ENCODE measurements around the gene RIPPLY1. TPM values are rescaled to one million over a fixed set of nuclear protein-coding genes. Genes with fewer than 3 reads are reported as not detected.
"Not testable (repeated sequence)": the region's sequence is repeated elsewhere in the genome, so short reads cannot be mapped to it uniquely, and the experiment has no call there.

RIPPLY1 gene
- total RNA-seq, 1 experiment from 2014 or later: not detected

DNA sequence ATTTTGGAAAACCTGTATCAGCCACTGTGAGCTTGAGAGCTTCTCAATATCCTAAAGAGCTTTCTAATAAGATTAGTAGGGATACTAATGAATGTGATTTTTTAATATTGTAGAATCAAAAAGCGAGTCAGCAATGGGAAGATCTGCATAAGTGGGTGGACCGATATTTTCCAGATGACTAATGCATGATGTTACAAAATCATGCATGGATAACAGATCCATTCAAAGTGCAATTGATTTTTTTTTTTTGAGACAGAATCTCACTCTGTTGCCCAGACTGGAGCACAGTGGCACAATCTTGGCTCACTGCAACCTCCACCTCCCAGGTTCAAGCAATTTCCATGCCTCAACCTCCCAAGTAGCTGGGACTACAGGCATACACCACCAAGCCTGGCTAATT, 9.7 kb upstream of the RIPPLY1 start:
- no peak for DNase-seq (ENCODE audit: low read depth)

DNA sequence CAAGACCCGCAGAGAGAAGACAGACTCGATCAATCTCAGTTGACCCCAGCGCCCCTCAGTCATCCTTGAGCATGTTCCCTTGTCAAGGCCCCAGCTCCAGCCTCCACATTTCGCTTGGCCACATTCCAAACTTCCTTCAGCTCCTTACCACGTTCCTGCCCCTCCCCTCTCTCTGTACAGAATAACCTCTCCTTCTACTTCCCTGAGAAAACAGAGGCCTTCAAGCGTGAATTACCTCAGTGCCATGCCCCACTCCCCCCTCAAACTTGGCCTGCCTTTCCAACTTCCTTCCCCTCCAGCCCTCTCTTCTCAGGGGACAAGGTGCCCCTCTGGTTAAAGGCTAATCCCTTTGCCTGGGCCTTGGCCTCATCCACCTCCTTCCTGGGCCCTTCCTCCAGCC, 3.2 kb upstream of the RIPPLY1 start:
- no peak for DNase-seq (ENCODE audit: low read depth)

DNA sequence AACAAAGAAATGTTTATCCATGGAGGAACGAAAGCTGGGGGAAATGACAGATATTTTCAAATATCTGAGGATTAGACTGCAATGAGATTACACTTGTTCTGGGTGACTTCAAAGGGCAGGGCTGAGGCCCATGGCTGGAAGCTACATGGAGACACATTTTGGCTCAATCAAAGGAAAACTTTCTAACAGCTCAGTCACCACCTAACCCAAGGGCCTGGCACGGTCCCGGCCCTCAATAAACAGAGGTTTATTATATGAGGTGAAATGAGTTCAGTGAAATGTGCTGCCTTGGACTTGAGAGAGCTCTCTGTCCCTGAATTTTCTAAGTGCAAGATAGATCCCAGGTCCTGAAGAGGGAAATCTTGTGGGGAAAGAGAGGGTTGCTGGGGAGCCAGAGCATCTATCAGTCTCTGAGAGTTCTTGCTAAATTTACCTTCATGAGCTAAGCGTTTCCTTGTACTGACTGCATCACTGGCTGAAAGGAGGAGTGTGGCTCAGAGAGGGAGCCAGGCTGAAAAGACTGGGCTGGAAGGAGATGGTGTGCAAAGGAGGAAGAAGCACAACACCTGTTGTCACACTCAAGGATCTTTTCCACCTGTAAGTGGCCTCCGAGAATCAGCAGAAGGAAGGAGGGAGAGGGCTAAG, 2.0 kb upstream of the RIPPLY1 start:
- DNase-seq (ENCODE audit: low read depth): no peak

DNA sequence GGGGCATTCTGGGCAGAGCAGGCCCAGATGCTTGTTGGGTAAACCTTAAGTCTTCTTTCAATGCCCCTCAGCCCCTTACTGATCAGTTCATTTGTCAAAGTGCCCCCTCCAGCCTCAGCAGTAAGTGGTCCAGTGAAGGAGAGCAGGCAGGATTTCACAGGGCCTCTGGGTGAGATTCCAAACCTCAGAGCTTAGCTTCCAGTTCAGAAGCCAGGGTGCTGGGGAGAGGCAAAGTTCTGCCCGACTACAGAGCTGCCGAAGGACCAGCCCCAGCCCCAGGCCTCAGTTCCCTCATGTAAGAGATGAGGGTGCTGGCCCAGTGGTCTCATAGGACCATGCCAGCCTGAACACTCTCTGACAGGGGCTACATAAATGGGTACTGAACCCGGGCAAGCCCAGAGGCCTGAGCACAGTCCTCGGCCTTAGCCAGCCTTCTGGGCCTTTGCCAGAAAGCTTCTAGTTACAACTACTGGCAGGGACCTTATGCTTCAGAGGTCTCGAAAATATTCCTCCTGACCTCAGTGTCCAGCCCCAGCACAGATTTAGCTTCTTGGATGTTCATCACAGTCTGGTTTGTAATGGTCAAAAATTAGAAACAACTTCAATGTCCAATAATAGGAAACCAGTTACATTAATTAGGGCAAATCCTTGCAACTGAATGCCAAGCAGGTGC, 851 bp upstream of the RIPPLY1 start:
- DNase-seq (ENCODE audit: low read depth): no peak

DNA sequence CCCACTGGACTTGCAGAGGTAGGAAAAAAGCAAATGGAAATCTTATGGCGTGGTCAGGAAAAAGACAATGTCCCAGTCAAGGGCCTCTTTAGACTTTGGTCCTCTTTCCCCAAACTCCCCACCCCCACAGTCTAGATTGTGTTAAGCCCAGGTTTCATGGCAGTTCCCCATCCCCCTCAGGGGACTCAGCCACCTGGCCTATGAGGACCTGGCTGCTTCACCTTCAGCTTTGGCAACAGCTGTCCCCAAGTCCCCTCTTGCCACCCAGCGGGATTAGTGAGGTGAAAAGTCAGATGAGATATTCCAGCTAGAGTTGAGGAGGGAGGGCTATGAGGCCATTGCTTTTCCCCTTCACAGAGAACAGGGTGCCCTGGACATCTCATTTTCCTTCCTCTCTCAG, 457 bp downstream of the RIPPLY1 start:
- no peak for DNase-seq (ENCODE audit: low read depth)

DNA sequence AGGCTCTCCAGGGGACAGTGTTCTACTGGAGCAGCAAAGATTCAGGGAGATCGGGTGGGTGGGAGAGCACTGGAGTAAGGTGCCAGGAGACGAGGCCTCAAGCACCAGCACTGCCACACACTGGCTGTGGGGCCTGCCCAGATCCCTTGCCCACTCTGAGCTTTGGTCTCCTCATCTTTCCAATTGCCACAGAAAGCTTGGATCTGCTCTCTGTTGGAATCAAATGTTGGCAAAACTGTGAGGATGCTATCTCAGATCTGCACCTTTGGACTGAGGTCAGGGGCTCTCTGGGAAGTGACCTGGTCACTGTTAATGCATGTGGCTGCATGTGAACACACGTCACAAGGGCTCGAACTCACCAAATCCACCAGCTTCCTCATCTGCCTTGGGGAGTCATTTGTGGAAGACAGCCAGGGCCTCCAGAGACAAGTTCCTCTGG, 1.3 kb downstream of the RIPPLY1 start:
- DNase-seq (ENCODE audit: low read depth): no peak

DNA sequence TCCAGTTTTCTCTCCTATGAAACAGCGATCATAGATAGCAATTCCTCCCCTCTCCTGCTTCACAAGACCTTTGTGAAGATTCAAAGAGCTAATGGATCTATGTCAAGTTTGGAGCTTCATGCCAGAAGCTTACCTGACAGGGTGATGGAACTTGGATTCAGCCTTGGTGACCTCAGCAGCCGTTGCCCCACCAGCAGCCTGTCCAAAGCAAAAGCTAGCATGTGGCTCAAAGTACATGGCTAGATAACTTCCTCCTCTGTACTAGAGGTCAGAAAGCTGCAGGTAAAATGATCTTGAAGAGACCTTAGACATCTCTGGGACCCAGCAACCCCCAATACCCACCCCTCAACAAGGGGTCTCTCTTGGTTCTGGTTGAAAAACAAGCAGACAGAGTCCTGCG, 1.8 kb downstream of the RIPPLY1 start:
- DNase-seq (ENCODE audit: low read depth): no peak

DNA sequence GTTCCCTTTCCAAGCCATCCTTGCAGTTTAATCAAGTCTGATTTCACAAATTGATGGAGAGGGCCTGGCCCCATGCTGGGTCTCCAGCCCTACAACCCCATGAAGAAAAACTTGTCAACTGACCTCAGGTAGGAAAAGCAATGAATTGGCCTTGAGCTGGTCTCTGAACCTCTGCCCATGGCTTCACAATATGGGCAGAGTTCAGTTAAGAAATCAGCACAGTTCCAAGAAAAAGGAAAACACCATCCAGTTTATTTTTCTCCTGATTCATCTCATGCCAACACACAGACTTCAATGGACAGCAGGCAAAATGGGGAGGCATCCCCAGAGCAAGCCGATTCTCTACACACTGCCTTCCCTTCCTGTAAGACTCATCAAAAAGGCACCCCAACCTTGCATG, 3.3 kb downstream of the RIPPLY1 start:
- DNase-seq (ENCODE audit: low read depth): no peak

DNA sequence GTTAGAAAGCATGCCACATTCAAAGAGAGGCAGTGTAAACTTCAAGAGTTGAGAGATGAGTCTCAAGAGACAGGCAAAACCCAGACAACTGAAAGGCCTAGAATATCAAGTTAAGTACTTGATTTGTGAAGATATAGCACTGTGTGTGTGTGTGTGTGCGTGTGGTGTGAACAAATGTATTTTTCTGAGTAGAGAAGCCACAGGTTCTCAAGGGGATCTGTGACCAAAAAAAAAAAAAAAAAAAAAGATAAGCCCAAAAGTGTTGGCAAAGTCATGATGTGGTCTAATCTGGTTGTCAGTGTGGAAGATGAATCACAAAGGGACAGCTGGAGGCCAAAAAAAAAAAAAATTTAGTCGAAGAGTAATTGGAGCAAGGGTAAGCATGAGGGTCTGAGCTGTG, 3.9 kb downstream of the RIPPLY1 start:
- peak; percentile 29 for DNase-seq (ENCODE audit: low read depth)

DNA sequence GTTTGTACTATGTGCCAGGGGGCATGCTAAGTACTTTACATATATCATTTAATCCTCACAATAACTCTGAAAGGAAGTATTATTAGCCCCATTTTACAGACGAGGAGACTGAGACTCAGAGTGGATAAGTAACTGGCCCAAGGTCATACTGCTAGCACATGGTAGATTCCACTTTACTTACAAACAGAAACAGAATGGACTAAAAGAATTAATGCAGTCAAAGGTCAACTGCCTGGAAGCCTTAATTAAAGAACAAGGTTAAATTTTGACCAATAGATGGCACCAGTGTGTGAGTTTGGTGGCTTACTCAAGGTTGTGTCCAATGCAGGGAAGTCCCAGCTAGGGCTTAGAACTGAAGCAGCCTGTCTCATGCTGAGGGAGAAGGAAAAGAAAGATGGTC, 4.7 kb downstream of the RIPPLY1 start:
- peak; percentile 47 for DNase-seq (ENCODE audit: low read depth)

DNA sequence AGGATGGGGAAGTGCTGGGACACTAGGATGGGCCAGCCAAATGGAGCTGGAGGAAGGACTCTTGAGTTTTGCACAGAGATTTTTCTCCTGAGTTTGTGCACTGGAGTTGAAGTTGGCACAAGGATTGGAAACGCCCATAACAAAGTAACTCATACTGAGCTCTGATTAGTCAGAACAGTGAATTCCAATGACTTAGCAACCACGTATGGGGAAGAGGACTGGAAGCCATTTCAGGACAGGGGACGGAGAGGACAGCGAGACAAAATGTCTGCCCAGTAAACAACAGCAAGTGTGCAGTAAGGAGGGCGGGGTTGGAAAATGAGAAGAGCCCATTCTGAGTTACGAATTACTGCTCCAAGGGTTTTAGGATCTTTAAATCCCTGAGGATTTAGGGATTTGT, 5.9 kb downstream of the RIPPLY1 start:
- peak; percentile 49 for DNase-seq (ENCODE audit: low read depth)

DNA sequence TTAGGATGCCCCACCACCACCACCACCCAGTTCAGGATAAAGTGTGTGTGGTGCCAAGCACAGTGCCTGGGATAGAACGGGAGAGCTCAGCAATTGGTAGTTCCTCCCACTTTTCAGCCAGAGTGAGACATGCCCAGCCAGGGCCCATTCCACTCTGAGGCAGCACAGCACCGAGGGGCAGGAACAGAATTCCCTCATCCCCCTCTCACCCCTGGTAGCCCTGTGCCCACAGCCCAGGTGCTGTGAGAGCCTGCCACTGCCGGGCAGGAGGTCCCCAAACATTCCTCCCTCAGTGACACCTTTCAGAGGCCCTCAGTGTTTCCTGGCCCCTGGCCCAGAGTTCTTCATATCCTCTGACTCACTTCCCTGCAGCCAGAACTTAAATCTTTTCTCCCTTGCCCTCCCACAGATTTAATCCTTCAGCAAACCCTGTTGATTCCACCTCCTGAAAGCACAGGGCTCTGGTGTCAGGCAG, 8.1 kb downstream of the RIPPLY1 start:
- DNase-seq (ENCODE audit: low read depth): peak; percentile 82

DNA sequence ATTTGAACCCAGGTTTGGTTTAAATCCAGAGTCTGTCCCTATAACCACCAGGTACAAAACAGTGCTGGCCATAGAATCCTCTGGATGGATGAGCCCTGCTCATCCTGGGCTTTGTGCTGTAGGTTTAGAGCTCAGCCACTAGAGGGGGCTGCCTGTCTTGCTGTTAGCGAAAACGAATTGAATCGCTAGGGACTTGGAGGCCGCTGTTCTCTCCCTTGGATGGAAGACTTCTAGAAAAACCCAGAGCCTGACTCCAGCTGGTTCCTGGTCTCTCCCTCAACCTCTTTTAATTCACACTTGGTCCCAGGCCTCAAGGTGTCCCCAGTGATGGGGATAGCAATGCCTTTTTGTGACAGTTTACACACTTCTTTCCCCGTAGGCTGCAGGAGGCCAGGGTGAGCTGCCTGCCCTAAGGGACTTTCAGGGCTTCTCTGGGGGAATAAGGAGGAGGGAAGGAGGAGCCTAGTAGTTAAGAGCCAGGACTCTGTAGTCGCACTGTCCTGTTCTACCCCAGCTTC, 8.7 kb downstream of the RIPPLY1 start:
- peak; percentile 63 for DNase-seq (ENCODE audit: low read depth)

DNA sequence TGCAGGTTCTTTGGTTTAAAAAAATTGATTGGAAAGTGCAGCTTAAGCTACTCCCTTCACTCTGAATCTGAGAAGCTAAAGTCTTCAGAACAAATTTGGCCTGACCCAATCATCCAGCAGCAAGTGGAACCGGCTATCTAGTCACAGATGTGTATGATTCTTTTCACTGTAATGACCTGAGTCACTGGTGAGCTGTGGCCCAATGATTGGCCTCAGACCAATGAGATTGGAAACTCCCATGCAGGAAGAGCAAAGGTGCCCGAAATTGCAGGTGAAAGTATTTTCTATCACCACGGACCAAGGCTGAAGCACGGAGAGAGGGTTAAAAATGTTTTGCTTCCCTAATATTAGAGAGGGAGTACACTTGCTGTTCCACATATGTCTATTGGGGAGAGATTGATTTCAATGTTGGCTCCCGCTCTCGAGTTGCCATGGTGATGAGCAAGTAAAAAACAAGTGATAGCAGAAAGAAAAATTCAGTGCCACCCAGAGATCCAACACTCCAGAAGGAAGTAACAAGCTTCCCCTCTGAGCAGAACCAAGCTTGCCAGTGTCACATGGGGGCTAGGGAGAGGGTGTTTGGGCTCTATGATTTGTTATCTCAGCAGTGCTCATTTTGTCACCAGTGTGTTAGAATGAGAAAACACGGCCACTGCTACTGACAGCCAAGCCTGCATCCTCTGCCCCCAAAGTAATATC, 11.2 kb downstream of the RIPPLY1 start:
- DNase-seq (ENCODE audit: low read depth): no peak

DNA sequence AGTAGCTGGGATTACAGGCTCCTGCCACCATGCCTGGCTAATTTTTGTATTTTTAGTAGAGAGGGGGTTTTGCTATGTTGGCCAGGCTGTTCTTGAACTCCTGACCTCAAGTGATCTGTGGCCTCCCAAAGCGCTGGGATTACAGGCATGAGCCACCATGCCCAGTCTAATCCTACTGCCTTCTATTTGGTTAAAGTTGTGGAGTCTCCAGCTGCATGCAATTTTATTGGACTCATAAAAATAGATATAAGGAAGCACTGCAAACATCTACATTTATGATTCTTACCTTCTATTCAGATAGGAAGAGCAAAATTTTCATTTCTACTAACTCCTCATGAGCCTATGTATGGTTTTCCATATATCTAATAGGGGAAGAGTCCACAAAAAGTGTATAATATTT, 13.7 kb downstream of the RIPPLY1 start:
- no peak for DNase-seq (ENCODE audit: low read depth)

DNA sequence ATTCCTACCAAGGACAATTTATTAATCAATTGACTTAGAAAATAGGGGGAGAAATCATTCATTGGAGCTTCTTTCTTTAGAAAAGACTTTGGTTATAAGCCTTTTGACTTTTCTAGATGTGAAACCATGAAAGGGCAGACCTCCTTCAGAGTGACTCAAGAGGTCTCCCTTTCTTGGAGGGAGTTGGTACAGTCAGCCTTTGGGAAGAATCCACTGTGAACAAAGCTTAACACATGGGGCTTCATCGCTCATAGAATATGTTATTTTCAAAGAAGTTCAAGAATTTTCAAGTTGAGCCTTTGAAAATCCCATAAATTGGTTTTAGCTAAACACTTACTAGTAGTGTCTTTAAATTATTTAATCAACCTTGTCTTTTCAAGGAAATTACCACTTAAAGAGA, 28.0 kb downstream of the RIPPLY1 start:
- DNase-seq (ENCODE audit: low read depth): no peak

DNA sequence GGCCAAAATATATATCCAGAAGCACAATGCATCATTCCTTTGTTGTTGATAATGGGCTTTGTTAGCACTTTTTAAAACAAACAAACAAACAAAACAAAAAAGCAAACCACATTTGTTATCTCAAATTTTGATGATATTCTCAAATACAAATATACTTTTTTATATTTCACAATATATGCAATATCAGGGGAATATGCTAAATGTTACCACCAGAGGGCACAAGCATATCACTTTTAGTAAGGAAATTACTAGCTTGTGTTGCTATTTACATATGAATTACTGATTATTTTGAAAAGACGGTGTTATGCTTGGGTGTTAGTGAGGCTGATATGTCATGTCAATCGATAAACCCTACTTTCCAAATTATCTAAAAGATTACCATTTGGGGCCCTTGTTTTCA, 29.1 kb downstream of the RIPPLY1 start:
- DNase-seq (ENCODE audit: low read depth): no peak

DNA sequence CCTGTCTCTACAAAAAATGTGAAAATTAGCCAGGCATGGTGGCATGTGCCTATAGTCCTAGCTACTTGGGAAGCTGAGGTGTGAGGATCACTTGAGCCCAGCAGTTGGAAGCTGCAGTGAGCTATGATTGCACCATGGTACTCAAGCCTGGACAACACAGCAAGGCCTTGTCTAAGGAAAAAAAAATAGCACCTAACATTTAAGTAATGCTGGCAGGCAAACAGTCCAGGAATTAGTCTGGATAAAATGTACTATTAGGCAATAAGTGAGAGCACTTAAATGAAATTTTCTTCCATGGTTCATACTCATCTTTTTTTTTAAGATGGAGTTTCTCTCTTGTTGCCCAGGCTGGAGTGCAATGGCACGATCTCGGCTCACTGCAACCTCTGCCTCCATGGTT, 30.3 kb downstream of the RIPPLY1 start:
- not testable (repeated sequence) for DNase-seq (ENCODE audit: low read depth)

DNA sequence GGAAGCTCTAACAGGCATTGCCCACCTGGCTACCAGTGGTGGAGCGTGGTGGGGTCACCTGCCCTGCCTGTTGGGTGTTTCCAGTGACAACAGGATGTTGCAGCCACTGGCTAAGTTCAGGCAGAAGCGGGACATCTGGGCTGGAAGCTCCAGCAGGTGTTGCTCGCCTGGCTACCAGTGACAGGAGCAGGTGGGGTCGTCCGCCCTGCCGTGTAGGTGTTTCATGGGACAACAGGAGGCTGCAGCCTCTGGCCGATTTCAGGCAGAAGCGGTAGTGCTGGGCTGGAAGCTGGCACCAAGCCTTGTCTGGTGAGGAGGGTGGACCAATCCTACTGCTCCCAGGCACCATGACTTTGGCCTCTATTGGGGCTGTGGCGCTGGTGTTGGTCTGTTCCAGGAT, 39.4 kb downstream of the RIPPLY1 start:
- DNase-seq (ENCODE audit: low read depth): no peak

DNA sequence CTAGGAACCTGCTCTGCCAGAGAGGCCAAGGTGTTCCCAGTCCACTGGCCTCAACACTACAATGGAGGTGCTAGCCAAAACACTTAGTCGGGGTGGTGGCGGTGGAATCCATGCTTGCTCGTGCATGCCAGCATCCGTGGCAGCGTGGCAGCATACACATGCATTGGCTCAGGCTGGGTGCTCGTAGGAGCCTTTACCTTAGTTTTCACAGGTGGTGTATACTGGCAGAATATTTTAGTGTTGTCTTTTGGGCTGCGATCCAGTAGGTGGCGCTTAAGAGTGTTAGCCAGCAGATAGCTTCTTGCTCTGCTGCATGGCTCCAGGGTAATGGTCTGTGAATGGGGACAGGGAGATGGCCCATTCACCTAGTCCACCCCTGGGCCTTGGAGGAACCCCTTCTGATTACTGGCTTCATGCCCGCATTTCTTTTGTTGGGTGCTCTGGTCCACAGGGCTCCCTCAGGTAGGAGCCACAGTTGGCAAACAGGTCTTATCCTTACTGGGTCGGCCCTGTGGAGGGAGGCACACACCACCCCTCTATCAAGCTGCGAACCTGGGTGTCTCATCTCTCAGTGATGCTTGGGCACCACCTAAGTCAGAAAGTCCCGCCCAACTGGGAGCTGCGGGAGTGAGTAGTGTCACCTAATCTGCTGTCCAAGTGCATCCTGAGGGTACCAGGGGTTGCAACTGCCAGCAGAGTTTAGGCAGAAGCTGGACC, 40.0 kb downstream of the RIPPLY1 start:
- peak; percentile 2 for DNase-seq (ENCODE audit: low read depth)

Measured in RPMI7951 (cell line).